CD4-positive, CD25-positive, alpha-beta regulatory T cell (primary cell): ENCODE data around the gene TEAD3. TPM values are rescaled to one million over a fixed set of nuclear protein-coding genes. Genes with fewer than 3 reads are reported as not detected.
A peak's percentile ranks its signal among the peaks of the same experiment; 100 is the strongest.
"Not testable (repeated sequence)": the region's sequence is repeated elsewhere in the genome, so short reads cannot be mapped to it uniquely, and the experiment has no call there.

Experiments
- ATAC-seq, 2 donors: fragments of 150-1000 bp; cut with Tn5 transposase; one replicate each; pipeline ENCODE4 v1.10.0; 2021; ENCODE audit warnings: low read depth in 2 of 2, moderate number of reproducible peaks in 2 of 2, moderate library complexity in 1 of 2
- DNase-seq, 3 donors: peaks; one replicate each; pipeline versions ENCODE4 v3.0.0 to v3.0.0-alpha.2; 2012 to 2022; ENCODE audit warnings: mixed read lengths in 1 of 3
- H3K27ac ChIP-seq: one replicate; pipeline ENCODE4 v1.7.0; 2013; ENCODE audit warnings: mild to moderate bottlenecking, low read length; ENCODE audit not compliant: insufficient read depth, poor library complexity, severe bottlenecking
- H3K27me3 ChIP-seq: one replicate; pipeline ENCODE4 v1.7.0; 2013; ENCODE audit warnings: low read length; ENCODE audit not compliant: control insufficient read depth, insufficient read depth
- H3K36me3 ChIP-seq: one replicate; pipeline ENCODE4 v1.7.0; 2013; ENCODE audit warnings: mild to moderate bottlenecking, low read length, moderate library complexity; ENCODE audit not compliant: control insufficient read depth, insufficient read depth
- H3K4me1 ChIP-seq: 2 replicates; pipeline ENCODE4 v1.7.0; 2013; ENCODE audit warnings: mild to moderate bottlenecking, low read length; ENCODE audit not compliant: insufficient read depth, control insufficient read depth, poor library complexity, severe bottlenecking
- H3K4me3 ChIP-seq: one replicate; pipeline ENCODE4 v1.7.0; 2013; ENCODE audit warnings: low read depth, mild to moderate bottlenecking, low read length, moderate library complexity
- H3K9me3 ChIP-seq, 2 experiments: 1 replicate in 1 of 2; 2 replicates in 1 of 2; pipeline ENCODE4 v1.7.0; 2013; ENCODE audit warnings: low read length in 2 of 2, mild to moderate bottlenecking in 1 of 2, moderate library complexity in 1 of 2; ENCODE audit not compliant: control insufficient read depth in 2 of 2
- H3K27ac Mint-ChIP-seq, 3 donors: one replicate each; pipeline ENCODE4 v1.8.0; 2020 to 2022; ENCODE audit warnings: mild to moderate bottlenecking in 3 of 3, mixed read lengths in 3 of 3, moderate library complexity in 2 of 3
- H3K27me3 Mint-ChIP-seq: one replicate; pipeline ENCODE4 v1.8.0; 2022; ENCODE audit warnings: mild to moderate bottlenecking, mixed read lengths
- H3K36me3 Mint-ChIP-seq: one replicate; pipeline ENCODE4 v1.8.0; 2020; ENCODE audit warnings: mixed read lengths
- H3K4me1 Mint-ChIP-seq, 4 donors: one replicate each; pipeline ENCODE4 v1.8.0; 2020 to 2022; ENCODE audit warnings: mixed read lengths in 4 of 4, mild to moderate bottlenecking in 1 of 4
- H3K4me3 Mint-ChIP-seq, 4 donors: one replicate each; pipeline ENCODE4 v1.8.0; 2020 to 2022; ENCODE audit warnings: mild to moderate bottlenecking in 4 of 4, mixed read lengths in 4 of 4, moderate library complexity in 3 of 4
- H3K9me3 Mint-ChIP-seq, 7 donors: one replicate each; pipeline ENCODE4 v1.8.0; 2020 to 2022; ENCODE audit warnings: mixed read lengths in 7 of 7, mild to moderate bottlenecking in 3 of 7, moderate library complexity in 2 of 7
- polyA plus RNA-seq, 4 donors: library from polyadenylated mRNA; unstranded; fragments of 300-500 nt; fragmentation: Illumina TruSeq; gene quantifications; one replicate each; pipeline ENCODE4 v1.2.3, GENCODE V29; 2021
- total RNA-seq: library from RNA; stranded (reverse); gene quantifications from one replicate; pipeline ENCODE4 v1.2.3, GENCODE V29; 2022

The TEAD3 gene
- total RNA-seq: not detected
- polyA plus RNA-seq: under 1 TPM in 3 of 4 donors, not detected in 1; 0.18 to 0.24 (median 0.20) TPM

DNA sequence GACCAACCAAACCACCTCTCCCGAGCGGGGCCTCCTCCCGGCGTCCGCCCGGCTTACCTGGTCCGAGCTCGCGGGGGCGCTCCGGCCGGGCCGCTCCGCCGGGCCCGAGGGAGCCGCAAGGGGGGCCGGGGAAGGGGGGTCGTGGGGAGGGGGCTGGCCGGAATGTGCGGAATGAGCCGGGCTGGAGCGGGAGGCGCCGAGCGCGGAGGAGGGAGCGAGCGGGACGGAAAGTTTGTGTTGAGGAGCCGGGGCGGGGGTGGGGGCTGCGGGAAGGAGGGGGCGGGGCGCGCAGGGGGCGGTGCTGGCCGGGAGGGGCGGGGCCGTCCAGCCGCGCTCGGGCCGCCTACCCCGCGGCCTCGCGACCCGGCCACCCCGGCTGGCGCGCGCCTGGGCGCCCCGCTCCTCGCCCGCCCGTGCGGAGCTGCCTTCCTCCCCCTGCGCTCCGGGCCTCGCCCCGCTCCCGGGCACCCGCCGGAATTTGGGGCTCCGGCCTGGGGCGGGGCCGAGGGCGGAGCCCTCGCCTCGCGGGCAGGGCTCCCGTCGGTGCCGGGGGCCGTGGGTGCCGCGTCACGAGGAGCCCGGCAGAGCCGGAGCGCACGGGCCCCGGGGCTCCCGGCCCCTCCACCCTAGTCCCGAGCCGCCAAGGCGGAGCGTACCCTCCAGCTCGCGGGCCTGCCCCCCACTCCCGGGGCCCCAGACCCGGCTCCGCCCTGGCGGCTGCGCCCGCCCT lies at the start of gene TEAD3:
TSS of gene TEAD3 (minus strand) at position 239 of the 730 bp plus-strand sequence.
- DNase-seq: peak; percentile 29 to 52 (median 44)
- no peak within 1 kb of the TSS for H3K27ac ChIP-seq
- H3K4me3 ChIP-seq: no peak within 1 kb of the TSS
- H3K27ac Mint-ChIP-seq: peak within 1 kb of the TSS in 2 of 3 donors; percentile 47 to 66
- peaks cover 17% of the 10 kb centered on the region for H3K4me1 ChIP-seq
- peak; percentile 59 to 62 for ATAC-seq
- H3K36me3 Mint-ChIP-seq: no peaks in the 10 kb centered on the region
- H3K27me3 Mint-ChIP-seq: peaks cover 28% of the 10 kb centered on the region
- peaks cover 0 to 2% (median 0%) of the 10 kb centered on the region in 7 donors for H3K9me3 Mint-ChIP-seq
- H3K27me3 ChIP-seq: peaks cover 10% of the 10 kb centered on the region
- no peaks in the 10 kb centered on the region for H3K9me3 ChIP-seq
- peaks cover 0 to 24% (median 5%) of the 10 kb centered on the region in 4 donors for H3K4me1 Mint-ChIP-seq
- H3K36me3 ChIP-seq: no peaks in the 10 kb centered on the region
- peak within 1 kb of the TSS; percentile 81 to 91 (median 85) for H3K4me3 Mint-ChIP-seq

DNA sequence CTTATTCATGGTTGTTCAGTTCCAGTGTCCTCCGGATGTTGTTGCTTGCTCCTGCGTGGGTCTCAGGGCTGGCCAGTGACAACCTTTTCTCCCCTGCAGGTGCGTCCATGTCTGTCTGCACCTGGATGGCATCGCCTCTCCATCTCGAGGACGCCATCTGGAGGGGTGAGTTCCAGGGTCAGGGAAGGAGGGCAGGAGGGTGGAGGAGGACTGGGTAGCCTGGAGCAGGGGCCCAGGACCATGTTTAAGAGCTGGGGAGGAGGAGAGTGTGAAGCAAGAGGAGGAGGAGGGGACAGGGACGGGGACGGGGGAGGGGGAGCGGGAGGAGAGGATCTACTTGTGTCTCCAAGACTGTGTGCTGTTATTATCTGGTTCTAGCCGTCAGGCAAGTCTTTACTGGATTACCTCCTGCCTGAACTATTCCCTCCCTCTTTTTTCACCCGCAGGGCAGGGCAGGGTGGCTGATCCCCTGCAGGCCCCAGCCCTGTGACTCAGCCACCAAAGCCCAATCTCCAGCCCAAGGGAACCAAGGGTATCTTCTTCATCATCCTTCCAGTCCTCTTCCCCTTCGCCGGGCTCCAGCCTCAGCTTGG lies 48.0 kb upstream of the TEAD3 start:
- H3K4me1 Mint-ChIP-seq: peaks cover 0 to 3% (median 0%) of the 10 kb centered on the region in 4 donors
- H3K4me1 ChIP-seq: no peaks in the 10 kb centered on the region
- H3K36me3 Mint-ChIP-seq: no peaks in the 10 kb centered on the region
- no peak overlapping the region for H3K27ac ChIP-seq
- no peak overlapping the region for H3K4me3 Mint-ChIP-seq
- ATAC-seq (no peak), DNase-seq (no peak)
- H3K27me3 ChIP-seq: peaks cover 1% of the 10 kb centered on the region
- peaks cover 3 to 4% of the 10 kb centered on the region in 2 experiments for H3K9me3 ChIP-seq
- no peaks in the 10 kb centered on the region for H3K36me3 ChIP-seq
- H3K27me3 Mint-ChIP-seq: peaks cover 13% of the 10 kb centered on the region
- H3K27ac Mint-ChIP-seq: no peak overlapping the region
- H3K9me3 Mint-ChIP-seq: peaks cover 0 to 12% (median 1%) of the 10 kb centered on the region in 7 donors
- no peak overlapping the region for H3K4me3 ChIP-seq

- Histone ChIP-seq H3K27me3 (no peaks in the 10 kb centered on the region), H3K4me3 (no peak overlapping the region), H3K9me3 (no peaks in the 10 kb centered on the region), H3K27ac (no peak overlapping the region), H3K4me1 (no peaks in the 10 kb centered on the region), H3K36me3 (no peaks in the 10 kb centered on the region)
- Mint-ChIP-seq H3K4me1 (peaks cover 0 to 3% (median 0%) of the 10 kb centered on the region in 4 donors), H3K27ac (no peak overlapping the region), H3K9me3 (peaks cover 0 to 8% (median 2%) of the 10 kb centered on the region in 7 donors), H3K4me3 (no peak overlapping the region), H3K36me3 (no peaks in the 10 kb centered on the region), H3K27me3 (peaks cover 9% of the 10 kb centered on the region)
- ATAC-seq: no peak
- DNase-seq: peak in 1 of 3 donors; percentile 17
Measured at GRCh38 chr6:35543459-35544193, 46.7 kb upstream of the TEAD3 start.

GRCh38 chr6:35541836-35542235 lies 45.0 kb upstream of the TEAD3 start:
- no peak for DNase-seq
- no peak overlapping the region for H3K27ac Mint-ChIP-seq
- H3K4me3 Mint-ChIP-seq: no peak overlapping the region
- Histone ChIP-seq H3K4me1 (no peaks in the 10 kb centered on the region), H3K4me3 (no peak overlapping the region), H3K36me3 (no peaks in the 10 kb centered on the region), H3K9me3 (no peaks in the 10 kb centered on the region), H3K27me3 (no peaks in the 10 kb centered on the region), H3K27ac (no peak overlapping the region)
- H3K36me3 Mint-ChIP-seq: no peaks in the 10 kb centered on the region
- peaks cover 0 to 8% (median 2%) of the 10 kb centered on the region in 7 donors for H3K9me3 Mint-ChIP-seq
- H3K27me3 Mint-ChIP-seq: peaks cover 9% of the 10 kb centered on the region
- ATAC-seq: no peak
- peaks cover 0 to 3% (median 0%) of the 10 kb centered on the region in 4 donors for H3K4me1 Mint-ChIP-seq

GRCh38 chr6:35539223-35539622 lies 42.3 kb upstream of the TEAD3 start:
- Histone ChIP-seq H3K4me1 (no peaks in the 10 kb centered on the region), H3K9me3 (no peaks in the 10 kb centered on the region), H3K36me3 (no peaks in the 10 kb centered on the region), H3K27ac (no peak overlapping the region), H3K4me3 (no peak overlapping the region), H3K27me3 (no peaks in the 10 kb centered on the region)
- Mint-ChIP-seq H3K36me3 (no peaks in the 10 kb centered on the region), H3K27me3 (peaks cover 4% of the 10 kb centered on the region), H3K9me3 (peaks cover 0 to 8% (median 2%) of the 10 kb centered on the region in 7 donors), H3K4me3 (no peak overlapping the region), H3K4me1 (peaks cover 0 to 6% (median 0%) of the 10 kb centered on the region in 4 donors), H3K27ac (peak overlapping the region in 1 of 3 donors; percentile 60)
- ATAC-seq (no peak), DNase-seq (no peak)

DNA sequence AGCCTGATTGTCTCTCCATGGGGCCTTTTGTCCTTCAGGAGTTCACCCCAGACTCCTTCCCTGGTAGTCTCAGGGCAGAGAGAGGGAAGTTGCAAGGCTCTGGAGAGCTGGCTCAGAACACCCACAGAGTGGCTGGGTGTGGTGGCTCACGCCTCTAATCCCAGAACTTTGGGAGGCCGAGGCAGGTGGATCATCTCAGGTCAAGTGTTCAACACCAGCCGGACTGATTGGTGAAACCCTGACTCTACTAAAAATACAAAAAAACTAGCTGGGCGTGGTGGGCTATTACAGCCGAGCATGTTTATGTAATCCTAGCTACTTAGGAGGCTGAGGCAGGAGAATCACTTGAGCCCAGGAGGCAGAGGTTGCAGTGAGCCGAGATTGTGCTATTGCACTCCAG lies 39.0 kb upstream of the TEAD3 start:
- not testable (repeated sequence) for H3K9me3 Mint-ChIP-seq, ATAC-seq, H3K36me3 Mint-ChIP-seq, H3K4me3 ChIP-seq, H3K4me3 Mint-ChIP-seq, H3K36me3 ChIP-seq, DNase-seq, H3K4me1 ChIP-seq, H3K9me3 ChIP-seq, H3K4me1 Mint-ChIP-seq, H3K27me3 Mint-ChIP-seq, H3K27ac Mint-ChIP-seq, H3K27ac ChIP-seq, H3K27me3 ChIP-seq

- no peak overlapping the region for H3K27ac Mint-ChIP-seq
- Histone ChIP-seq H3K9me3 (no peaks in the 10 kb centered on the region), H3K27me3 (no peaks in the 10 kb centered on the region), H3K4me1 (no peaks in the 10 kb centered on the region), H3K4me3 (no peak overlapping the region), H3K36me3 (no peaks in the 10 kb centered on the region), H3K27ac (no peak overlapping the region)
- peaks cover 0 to 2% (median 0%) of the 10 kb centered on the region in 7 donors for H3K9me3 Mint-ChIP-seq
- peaks cover 0 to 4% (median 0%) of the 10 kb centered on the region in 4 donors for H3K4me1 Mint-ChIP-seq
- ATAC-seq: no peak
- H3K4me3 Mint-ChIP-seq: no peak overlapping the region
- DNase-seq: no peak
- H3K27me3 Mint-ChIP-seq: peaks cover 6% of the 10 kb centered on the region
- H3K36me3 Mint-ChIP-seq: no peaks in the 10 kb centered on the region
Measured at GRCh38 chr6:35534407-35535170, 37.7 kb upstream of the TEAD3 start.
